OCI-LY7 (cell line): ENCODE data around the gene SUN5. TPM values are rescaled to one million over a fixed set of nuclear protein-coding genes. Genes with fewer than 3 reads are reported as not detected.

Experiments
- BruUV-seq: library from RNA; stranded (reverse); fragments of 400-500 nt; replicated peaks from 2 replicates; lab custom pipeline; 2021; lab: Mats Ljungman, UMichigan
- CTCF ChIA-PET: fragments of 300-600 bp; sonication (Branson Sonifier 250); formaldehyde crosslinking; loops from one replicate; lab custom pipeline; 2022; ENCODE audit warnings: antibody characterized with exemption; ENCODE audit not compliant: unreplicated experiment; lab: Charles Lee
- POLR2A ChIA-PET: fragments of 300-600 bp; sonication (Branson Sonifier 250); formaldehyde crosslinking; loops from one replicate; lab custom pipeline; 2022; ENCODE audit warnings: antibody characterized with exemption; lab: Charles Lee
- DNase-seq: peaks from one replicate; pipeline ENCODE4 v3.0.0-alpha.2; 2015; ENCODE audit warnings: low spot score
- H2AFZ ChIP-seq: fragments of 200-600 bp; sonication (generic), shearing (Covaris generic); 2 replicates; pipeline ENCODE4 v1.6.1; 2014; ENCODE audit warnings: mild to moderate bottlenecking, antibody characterized with exemption, low read length, moderate library complexity
- H3K27ac ChIP-seq: fragments of 200-600 bp; sonication (generic); 2 replicates; pipeline ENCODE4 v1.5.1; 2014; ENCODE audit warnings: mixed run types, low read depth, mild to moderate bottlenecking, moderate library complexity, low read length, inconsistent platforms; ENCODE audit not compliant: poor library complexity, severe bottlenecking
- H3K36me3 ChIP-seq: fragments of 200-600 bp; sonication (generic); 2 replicates; pipeline ENCODE4 v1.6.1; 2014; ENCODE audit warnings: mild to moderate bottlenecking, antibody characterized with exemption, low read length, moderate library complexity, mixed read lengths; ENCODE audit not compliant: insufficient read depth
- H3K4me1 ChIP-seq: fragments of 200-600 bp; sonication (generic); 2 replicates; pipeline ENCODE4 v1.5.1; 2014; ENCODE audit warnings: mild to moderate bottlenecking, low read length; ENCODE audit not compliant: insufficient read depth, poor library complexity, severe bottlenecking
- H3K4me2 ChIP-seq: fragments of 200-600 bp; sonication (generic); 2 replicates; pipeline ENCODE4 v1.6.1; 2014; ENCODE audit warnings: mild to moderate bottlenecking, low read length
- H3K4me3 ChIP-seq: fragments of 200-600 bp; sonication (generic); 2 replicates; pipeline ENCODE4 v1.5.1; 2014; ENCODE audit warnings: mild to moderate bottlenecking, low read depth, low read length; ENCODE audit not compliant: poor library complexity, severe bottlenecking
- H3K79me2 ChIP-seq: fragments of 200-600 bp; sonication (generic); 2 replicates; pipeline ENCODE4 v1.6.1; 2016; ENCODE audit warnings: low read depth, mild to moderate bottlenecking, low read length, moderate library complexity, mixed read lengths; ENCODE audit not compliant: insufficient read depth
- H3K9me2 ChIP-seq: fragments of 200-600 bp; sonication (generic); 2 replicates; pipeline ENCODE4 v1.6.1; 2016; ENCODE audit warnings: mild to moderate bottlenecking, low read length, mixed read lengths; ENCODE audit not compliant: insufficient read depth
- H3K9me3 ChIP-seq: fragments of 200-600 bp; sonication (generic); 2 replicates; pipeline ENCODE4 v1.6.1; 2014; ENCODE audit warnings: mild to moderate bottlenecking, mixed run types, low read length, mixed read lengths
- H4K20me1 ChIP-seq: fragments of 200-600 bp; sonication (generic); 2 replicates; pipeline ENCODE4 v1.6.1; 2014; ENCODE audit warnings: mild to moderate bottlenecking, antibody characterized with exemption, low read length, moderate library complexity, mixed read lengths; ENCODE audit not compliant: insufficient read depth
- CTCF ChIP-seq: fragments of 200-600 bp; sonication (generic); conservative IDR thresholded peaks from 2 replicates; pipeline ENCODE4 v1.5.1; 2014; ENCODE audit warnings: mild to moderate bottlenecking, antibody characterized with exemption, low read length, moderate library complexity, mixed read lengths
- EZH2phosphoT487 ChIP-seq: fragments of 200-600 bp; sonication (generic); IDR thresholded peaks from 2 replicates; pipeline ENCODE4 v1.6.1; 2018; ENCODE audit warnings: low read depth, borderline replicate concordance, mild to moderate bottlenecking, mixed run types, antibody characterized with exemption, low read length, moderate library complexity, mixed read lengths
- intact Hi-C: fragments of 100-400 bp; cut with micrococcal nuclease; formaldehyde crosslinking; loops from one replicate; pipeline ENCODE4 v1.10.0; 2022; ENCODE audit not compliant: unreplicated experiment
- total RNA-seq, 2 experiments: library from RNA; depleted of rRNA in 1 of 2; stranded (reverse); fragments of >200 nt in 1 of 2; shearing (Covaris generic) in 1 of 2; gene quantifications; 2 replicates each; pipeline ENCODE4 v1.2.3, GENCODE V29; 2014 to 2022

Gene SUN5
- total RNA-seq, 2 experiments from 2014 or later = not detected

GRCh38 chr20:33015114-33015484 is 10.9 kb upstream of the SUN5 start:
- no peaks in the 10 kb centered on the region for H3K36me3 ChIP-seq
- H3K9me2 ChIP-seq = no peaks in the 10 kb centered on the region
- TF ChIP-seq EZH2phosphoT487 = no peak
- no peak for TF ChIP-seq CTCF
- no peaks in the 10 kb centered on the region for H3K4me1 ChIP-seq
- no peak overlapping the region for H2AFZ ChIP-seq
- CTCF ChIA-PET = no interaction called here
- no peak overlapping the region for H3K4me2 ChIP-seq
- DNase-seq = no peak
- POLR2A ChIA-PET = interaction anchor here (0.6 kb wide), 1 partner anchor 60 kb away, joined by 3 read pairs; no protein-coding TSS in a partner anchor
- H3K4me3 ChIP-seq = no peak overlapping the region
- no TSS peak for BruUV-seq
- no peaks in the 10 kb centered on the region for H4K20me1 ChIP-seq
- intact Hi-C loops = no loop called here
- no peaks in the 10 kb centered on the region for H3K9me3 ChIP-seq
- no peaks in the 10 kb centered on the region for H3K79me2 ChIP-seq
- H3K27ac ChIP-seq = no peak overlapping the region

- H2AFZ ChIP-seq = no peak overlapping the region
- POLR2A ChIA-PET = interaction anchor here (0.6 kb wide), 1 partner anchor 61 kb away, joined by 3 read pairs; no protein-coding TSS in a partner anchor
- H3K4me3 ChIP-seq = no peak overlapping the region
- H3K4me2 ChIP-seq = no peak overlapping the region
- H3K79me2 ChIP-seq = no peaks in the 10 kb centered on the region
- intact Hi-C loops = no loop called here
- no peaks in the 10 kb centered on the region for H4K20me1 ChIP-seq
- no peaks in the 10 kb centered on the region for H3K36me3 ChIP-seq
- no peaks in the 10 kb centered on the region for H3K9me2 ChIP-seq
- no peak overlapping the region for H3K27ac ChIP-seq
- CTCF ChIA-PET = no interaction called here
- H3K9me3 ChIP-seq = no peaks in the 10 kb centered on the region
- no peaks in the 10 kb centered on the region for H3K4me1 ChIP-seq
- BruUV-seq = no TSS peak
- no peak for TF ChIP-seq EZH2phosphoT487
- TF ChIP-seq CTCF = no peak
- DNase-seq = no peak
These were observed 10.3 kb upstream of the SUN5 start for GRCh38 chr20:33014336-33015113.

- DNase-seq = no peak
- ChIA-PET POLR2A (no interaction called here), CTCF (no interaction called here)
- BruUV-seq = no TSS peak
- H3K4me2 ChIP-seq = no peak overlapping the region
- no peak for TF ChIP-seq EZH2phosphoT487
- no peak for TF ChIP-seq CTCF
- no peaks in the 10 kb centered on the region for H3K9me2 ChIP-seq
- H3K27ac ChIP-seq = no peak overlapping the region
- no peak overlapping the region for H2AFZ ChIP-seq
- no peak overlapping the region for H3K4me3 ChIP-seq
- H3K4me1 ChIP-seq = no peaks in the 10 kb centered on the region
- H3K36me3 ChIP-seq = no peaks in the 10 kb centered on the region
- no peaks in the 10 kb centered on the region for H4K20me1 ChIP-seq
- H3K79me2 ChIP-seq = no peaks in the 10 kb centered on the region
- no peaks in the 10 kb centered on the region for H3K9me3 ChIP-seq
- intact Hi-C loops = no loop called here
These were observed 9.6 kb upstream of the SUN5 start for GRCh38 chr20:33013701-33014326.
